ENCODE data around the gene ZNF750.
A peak's percentile ranks its signal among the peaks of the same experiment; 100 is the strongest.

The ZNF750 gene

DNA sequence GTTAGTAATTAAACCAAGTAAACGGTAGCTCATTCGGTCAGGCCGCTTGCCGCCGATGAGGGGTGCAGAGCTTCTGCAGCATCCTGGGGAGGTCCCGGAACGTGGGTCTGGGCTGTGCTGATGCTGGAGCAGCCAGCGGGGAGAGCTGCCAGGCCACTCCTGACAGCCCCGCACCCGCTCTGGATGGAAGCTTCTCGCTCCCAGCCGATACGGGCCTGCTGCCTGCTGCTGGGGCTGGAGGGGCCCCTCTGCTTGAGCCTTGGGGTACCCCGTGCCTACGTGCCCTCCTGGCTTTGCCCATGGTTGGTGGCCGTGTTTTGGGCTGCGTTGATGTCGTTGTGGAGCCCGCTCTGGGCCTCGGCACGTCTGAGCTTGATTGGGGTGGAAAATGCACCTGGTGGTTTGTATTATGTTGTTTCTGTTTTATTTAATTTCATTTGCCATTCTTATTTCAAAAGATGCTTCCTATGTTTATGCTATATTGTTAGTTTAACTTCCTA is 41.6 kb upstream of the ZNF750 start:
- Histone ChIP-seq H3K9me3 (ENCODE audit: control insufficient read depth in 5 of 5, low read length in 5 of 5) (no peaks in the 10 kb centered on the region), H3K9ac (ENCODE audit: low read length in 5 of 5) (peak overlapping the region in 1 of 5 donors; percentile 33), H3K27me3 (ENCODE audit: control insufficient read depth in 5 of 5, insufficient read depth in 4 of 5, low read length in 5 of 5) (no peaks in the 10 kb centered on the region), H3K27ac (ENCODE audit: low read depth, low read length) (no peak overlapping the region), H3K36me3 (ENCODE audit: control insufficient read depth in 5 of 5, insufficient read depth in 5 of 5, low read length in 5 of 5) (peaks cover 0 to 7% (median 0%) of the 10 kb centered on the region in 5 donors), H3K4me3 (ENCODE audit: low read depth in 1 of 5, low read length in 5 of 5) (no peak overlapping the region), H3K4me1 (ENCODE audit: control insufficient read depth in 5 of 5, insufficient read depth in 5 of 5, low read length in 5 of 5) (peaks cover 9 to 69% (median 55%) of the 10 kb centered on the region in 5 donors)

DNA sequence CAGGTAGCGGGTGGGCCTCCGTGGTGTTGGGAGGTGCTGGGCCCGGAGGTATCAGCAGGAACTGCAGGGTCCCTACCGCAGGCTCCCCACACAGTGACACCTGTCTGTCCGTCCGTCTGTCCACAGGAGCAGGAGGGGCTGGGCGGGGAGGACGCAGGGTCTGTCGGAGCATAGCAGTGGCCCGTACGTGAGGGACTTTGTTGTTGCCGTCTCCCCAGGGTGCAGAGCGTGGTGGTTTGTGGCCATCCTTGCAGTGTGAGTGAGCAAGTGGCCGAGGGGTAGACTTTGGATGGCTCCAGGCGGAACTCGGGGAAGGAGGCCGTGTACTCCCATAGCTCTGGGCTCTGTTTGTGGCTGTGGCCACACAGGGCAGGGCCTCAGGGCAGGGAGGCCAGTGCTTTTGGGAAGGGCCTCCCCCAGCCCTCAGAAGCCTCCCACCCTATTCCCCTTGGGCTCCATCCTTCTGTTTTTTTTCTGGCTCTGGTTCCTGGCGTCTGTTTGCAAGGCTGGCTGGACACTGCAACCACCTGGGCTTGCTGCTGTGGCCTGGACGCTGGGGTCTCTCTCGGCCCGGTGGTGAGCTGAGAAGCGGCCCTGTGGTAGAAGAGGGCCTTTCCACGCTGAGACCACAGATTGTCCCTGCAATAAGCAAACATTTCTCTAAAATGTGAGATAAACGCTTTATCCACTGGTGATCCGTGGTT is 41.0 kb upstream of the ZNF750 start:
- Histone ChIP-seq H3K27me3 (ENCODE audit: control insufficient read depth in 5 of 5, insufficient read depth in 4 of 5, low read length in 5 of 5) (no peaks in the 10 kb centered on the region), H3K4me1 (ENCODE audit: control insufficient read depth in 5 of 5, insufficient read depth in 5 of 5, low read length in 5 of 5) (peaks cover 5 to 69% (median 54%) of the 10 kb centered on the region in 5 donors), H3K9me3 (ENCODE audit: control insufficient read depth in 5 of 5, low read length in 5 of 5) (no peaks in the 10 kb centered on the region), H3K27ac (ENCODE audit: low read depth, low read length) (no peak overlapping the region), H3K9ac (ENCODE audit: low read length in 5 of 5) (no peak overlapping the region), H3K36me3 (ENCODE audit: control insufficient read depth in 5 of 5, insufficient read depth in 5 of 5, low read length in 5 of 5) (peaks cover 0 to 7% (median 0%) of the 10 kb centered on the region in 5 donors), H3K4me3 (ENCODE audit: low read depth in 1 of 5, low read length in 5 of 5) (no peak overlapping the region)

DNA sequence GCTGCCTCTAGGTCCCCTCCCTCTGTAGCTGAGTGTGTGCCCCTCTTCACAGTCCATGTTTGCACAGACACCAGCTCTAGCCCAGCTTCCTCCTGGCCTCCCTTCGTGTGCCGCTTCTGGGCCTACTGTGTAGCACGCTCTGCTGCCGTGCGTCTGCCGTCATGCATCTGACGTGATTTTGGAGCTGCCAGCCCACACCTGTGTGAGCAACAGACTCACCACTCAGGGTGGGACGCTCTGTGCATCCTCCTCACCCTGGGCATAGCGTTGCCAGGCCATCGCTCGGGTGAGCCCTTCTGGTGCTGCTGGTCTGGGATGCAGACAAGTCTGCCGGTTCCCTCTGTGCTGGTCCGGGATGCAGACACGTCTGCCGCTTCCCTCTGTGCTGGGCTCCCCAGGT is 39.4 kb upstream of the ZNF750 start:
- H3K4me1 ChIP-seq (ENCODE audit: control insufficient read depth in 5 of 5, insufficient read depth in 5 of 5, low read length in 5 of 5): peaks cover 3 to 59% (median 40%) of the 10 kb centered on the region in 5 donors
- H3K27ac ChIP-seq (ENCODE audit: low read depth, low read length): no peak overlapping the region
- H3K4me3 ChIP-seq (ENCODE audit: low read depth in 1 of 5, low read length in 5 of 5): no peak overlapping the region
- peaks cover 0 to 4% (median 0%) of the 10 kb centered on the region in 5 donors for H3K36me3 ChIP-seq (ENCODE audit: control insufficient read depth in 5 of 5, insufficient read depth in 5 of 5, low read length in 5 of 5)
- H3K9me3 ChIP-seq (ENCODE audit: control insufficient read depth in 5 of 5, low read length in 5 of 5): no peaks in the 10 kb centered on the region
- no peaks in the 10 kb centered on the region for H3K27me3 ChIP-seq (ENCODE audit: control insufficient read depth in 5 of 5, insufficient read depth in 4 of 5, low read length in 5 of 5)
- no peak overlapping the region for H3K9ac ChIP-seq (ENCODE audit: low read length in 5 of 5)

GRCh38 chr17:82878527-82878926 is 38.7 kb upstream of the ZNF750 start:
- Histone ChIP-seq H3K4me1 (ENCODE audit: control insufficient read depth in 5 of 5, insufficient read depth in 5 of 5, low read length in 5 of 5) (peaks cover 3 to 59% (median 40%) of the 10 kb centered on the region in 5 donors), H3K9ac (ENCODE audit: low read length in 5 of 5) (peak overlapping the region in 1 of 5 donors; percentile 38), H3K27ac (ENCODE audit: low read depth, low read length) (no peak overlapping the region)

DNA sequence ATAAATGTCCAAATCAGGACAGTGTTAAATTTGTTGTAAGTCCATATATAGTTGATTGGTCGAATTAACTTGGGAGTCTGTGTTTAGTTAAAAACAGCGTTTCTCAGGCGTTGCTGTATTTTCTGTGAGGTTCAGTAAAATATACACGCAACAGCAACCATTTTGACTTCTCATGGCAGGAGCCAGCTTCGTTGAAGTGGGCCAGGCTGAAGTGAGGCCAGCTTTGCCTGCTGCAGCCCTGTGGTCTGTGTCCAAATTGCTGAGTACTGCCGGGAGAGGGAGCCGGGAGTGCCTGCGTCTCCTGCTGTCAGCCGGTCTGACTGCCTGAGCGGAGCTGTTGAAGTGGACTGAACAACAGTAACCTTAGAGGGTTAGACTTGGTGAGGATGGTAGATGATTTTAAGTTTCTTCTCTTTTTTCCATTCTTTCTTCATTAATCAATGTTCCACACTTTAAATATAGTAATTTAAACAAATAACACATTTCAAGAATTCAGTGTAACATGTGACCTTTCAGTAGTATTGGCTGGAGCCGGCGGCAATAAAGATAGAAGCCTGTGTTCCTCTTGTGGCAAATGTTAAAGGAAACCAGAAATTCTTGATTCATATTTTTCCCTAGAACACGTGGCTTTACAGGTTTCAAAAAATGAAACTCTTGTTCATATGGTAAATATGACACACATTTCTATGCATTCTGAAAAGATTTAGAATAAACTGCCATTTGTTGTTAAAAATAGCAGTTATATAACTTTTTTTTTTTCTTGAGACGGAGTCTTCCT is 37.0 kb upstream of the ZNF750 start:
- Histone ChIP-seq H3K9me3 (ENCODE audit: control insufficient read depth in 5 of 5, low read length in 5 of 5) (no peaks in the 10 kb centered on the region), H3K27me3 (ENCODE audit: control insufficient read depth in 5 of 5, insufficient read depth in 4 of 5, low read length in 5 of 5) (no peaks in the 10 kb centered on the region), H3K9ac (ENCODE audit: low read length in 5 of 5) (peak overlapping the region in 2 of 5 donors; percentile 10 to 14), H3K4me3 (ENCODE audit: low read depth in 1 of 5, low read length in 5 of 5) (no peak overlapping the region), H3K36me3 (ENCODE audit: control insufficient read depth in 5 of 5, insufficient read depth in 5 of 5, low read length in 5 of 5) (peaks cover 0 to 13% (median 6%) of the 10 kb centered on the region in 5 donors), H3K4me1 (ENCODE audit: control insufficient read depth in 5 of 5, insufficient read depth in 5 of 5, low read length in 5 of 5) (peaks cover 3 to 62% (median 38%) of the 10 kb centered on the region in 5 donors), H3K27ac (ENCODE audit: low read depth, low read length) (peak overlapping the region; percentile 39)

More at GRCh38 chr17:82878527-82878926, 38.7 kb upstream of the ZNF750 start:
- Histone ChIP-seq H3K9me3 (ENCODE audit: control insufficient read depth in 5 of 5, low read length in 5 of 5) (no peaks in the 10 kb centered on the region), H3K36me3 (ENCODE audit: control insufficient read depth in 5 of 5, insufficient read depth in 5 of 5, low read length in 5 of 5) (peaks cover 0 to 2% (median 0%) of the 10 kb centered on the region in 5 donors), H3K27me3 (ENCODE audit: control insufficient read depth in 5 of 5, insufficient read depth in 4 of 5, low read length in 5 of 5) (no peaks in the 10 kb centered on the region), H3K4me3 (ENCODE audit: low read depth in 1 of 5, low read length in 5 of 5) (no peak overlapping the region)

GRCh38 chr17:82876149-82876548 is 36.3 kb upstream of the ZNF750 start:
- no peaks in the 10 kb centered on the region for H3K27me3 ChIP-seq (ENCODE audit: control insufficient read depth in 5 of 5, insufficient read depth in 4 of 5, low read length in 5 of 5)
- peaks cover 4 to 62% (median 33%) of the 10 kb centered on the region in 5 donors for H3K4me1 ChIP-seq (ENCODE audit: control insufficient read depth in 5 of 5, insufficient read depth in 5 of 5, low read length in 5 of 5)
- peaks cover 0 to 19% (median 13%) of the 10 kb centered on the region in 5 donors for H3K36me3 ChIP-seq (ENCODE audit: control insufficient read depth in 5 of 5, insufficient read depth in 5 of 5, low read length in 5 of 5)
- peak overlapping the region in 1 of 5 donors; percentile 32 for H3K4me3 ChIP-seq (ENCODE audit: low read depth in 1 of 5, low read length in 5 of 5)
- peak overlapping the region; percentile 39 for H3K27ac ChIP-seq (ENCODE audit: low read depth, low read length)
- peak overlapping the region in 1 of 5 donors; percentile 48 for H3K9ac ChIP-seq (ENCODE audit: low read length in 5 of 5)
- no peaks in the 10 kb centered on the region for H3K9me3 ChIP-seq (ENCODE audit: control insufficient read depth in 5 of 5, low read length in 5 of 5)

DNA sequence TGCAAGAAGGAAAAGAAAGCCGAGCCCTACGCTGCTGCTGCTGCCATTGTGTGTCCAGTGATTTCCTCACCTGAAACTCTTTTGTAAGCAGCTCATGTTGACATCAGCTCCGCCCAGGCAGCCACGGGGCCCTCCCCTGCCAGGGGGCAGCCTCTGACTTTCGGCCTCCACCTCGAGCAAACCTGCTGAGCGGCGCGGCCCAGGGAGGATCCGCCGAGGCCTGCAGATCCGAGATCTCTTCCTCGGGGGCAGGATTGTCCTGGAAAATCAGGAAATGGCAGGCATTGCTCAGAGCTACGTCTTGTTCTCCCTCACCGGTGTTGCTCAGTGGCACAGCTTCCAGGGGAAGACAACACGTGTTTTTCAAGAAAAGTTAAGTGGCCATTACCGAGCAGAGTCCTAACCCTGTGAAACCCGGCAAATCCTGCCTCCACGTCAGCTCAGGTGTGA is 35.6 kb upstream of the ZNF750 start:
- Histone ChIP-seq H3K9ac (ENCODE audit: low read length in 5 of 5) (no peak overlapping the region), H3K4me1 (ENCODE audit: control insufficient read depth in 5 of 5, insufficient read depth in 5 of 5, low read length in 5 of 5) (peaks cover 4 to 60% (median 26%) of the 10 kb centered on the region in 5 donors), H3K27ac (ENCODE audit: low read depth, low read length) (no peak overlapping the region)

GRCh38 chr17:82874011-82874835 is 34.4 kb upstream of the ZNF750 start:
- no peak overlapping the region for H3K9ac ChIP-seq (ENCODE audit: low read length in 5 of 5)
- no peak overlapping the region for H3K4me3 ChIP-seq (ENCODE audit: low read depth in 1 of 5, low read length in 5 of 5)
- no peak overlapping the region for H3K27ac ChIP-seq (ENCODE audit: low read depth, low read length)
- no peaks in the 10 kb centered on the region for H3K27me3 ChIP-seq (ENCODE audit: control insufficient read depth in 5 of 5, insufficient read depth in 4 of 5, low read length in 5 of 5)
- no peaks in the 10 kb centered on the region for H3K9me3 ChIP-seq (ENCODE audit: control insufficient read depth in 5 of 5, low read length in 5 of 5)
- peaks cover 6 to 71% (median 26%) of the 10 kb centered on the region in 5 donors for H3K4me1 ChIP-seq (ENCODE audit: control insufficient read depth in 5 of 5, insufficient read depth in 5 of 5, low read length in 5 of 5)
- H3K36me3 ChIP-seq (ENCODE audit: control insufficient read depth in 5 of 5, insufficient read depth in 5 of 5, low read length in 5 of 5): peaks cover 0 to 32% (median 24%) of the 10 kb centered on the region in 5 donors

More for the DNA sequence above, 35.6 kb upstream of the ZNF750 start:
- H3K36me3 ChIP-seq (ENCODE audit: control insufficient read depth in 5 of 5, insufficient read depth in 5 of 5, low read length in 5 of 5): peaks cover 0 to 26% (median 19%) of the 10 kb centered on the region in 5 donors
- H3K9me3 ChIP-seq (ENCODE audit: control insufficient read depth in 5 of 5, low read length in 5 of 5): no peaks in the 10 kb centered on the region
- no peaks in the 10 kb centered on the region for H3K27me3 ChIP-seq (ENCODE audit: control insufficient read depth in 5 of 5, insufficient read depth in 4 of 5, low read length in 5 of 5)
- no peak overlapping the region for H3K4me3 ChIP-seq (ENCODE audit: low read depth in 1 of 5, low read length in 5 of 5)

DNA sequence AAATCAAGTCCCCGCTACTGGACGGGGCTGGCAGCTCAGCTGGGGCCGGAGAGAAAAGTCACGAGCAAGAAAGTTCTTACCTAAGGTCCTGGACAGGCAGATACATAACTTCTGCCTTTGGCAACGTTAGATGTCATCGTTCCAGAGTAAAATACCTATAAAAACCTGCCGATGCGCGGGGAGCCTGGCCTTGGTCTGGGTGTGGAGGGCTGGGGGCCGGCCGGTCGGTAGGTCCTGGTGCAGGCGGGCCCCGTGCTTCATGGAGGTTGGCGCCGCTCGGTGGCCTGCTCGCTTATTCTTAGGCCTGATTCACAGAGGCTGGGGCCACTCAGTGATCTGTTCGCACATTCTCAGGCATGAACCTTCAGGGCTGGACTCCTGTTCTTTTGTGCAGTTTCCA is 33.7 kb upstream of the ZNF750 start:
- Histone ChIP-seq H3K9ac (ENCODE audit: low read length in 5 of 5) (no peak overlapping the region), H3K36me3 (ENCODE audit: control insufficient read depth in 5 of 5, insufficient read depth in 5 of 5, low read length in 5 of 5) (peaks cover 0 to 32% (median 24%) of the 10 kb centered on the region in 5 donors), H3K27ac (ENCODE audit: low read depth, low read length) (no peak overlapping the region), H3K4me1 (ENCODE audit: control insufficient read depth in 5 of 5, insufficient read depth in 5 of 5, low read length in 5 of 5) (peaks cover 6 to 66% (median 26%) of the 10 kb centered on the region in 5 donors), H3K9me3 (ENCODE audit: control insufficient read depth in 5 of 5, low read length in 5 of 5) (no peaks in the 10 kb centered on the region), H3K27me3 (ENCODE audit: control insufficient read depth in 5 of 5, insufficient read depth in 4 of 5, low read length in 5 of 5) (no peaks in the 10 kb centered on the region), H3K4me3 (ENCODE audit: low read depth in 1 of 5, low read length in 5 of 5) (no peak overlapping the region)

Data from subcutaneous abdominal adipose tissue (tissue), 5 donors.